Measurements from ENCODE around the gene GTF3C2.

- TF ChIP-seq MYNN (tag by site-specific recombination; IDR thresholded peaks at IDR 0.05; ENCODE audit: borderline replicate concordance) (no peak), ZNF223 (tag by site-specific recombination; IDR thresholded peaks at IDR 0.05) (no peak), SALL2 (tag by site-specific recombination; IDR thresholded peaks at IDR 0.05; ENCODE audit: borderline replicate concordance) (no peak), ZNF202 (tag by site-specific recombination; IDR thresholded peaks at IDR 0.05; ENCODE audit: borderline replicate concordance) (no peak), CTCF (tag by site-specific recombination; IDR thresholded peaks at IDR 0.05) (no peak)
Measured at GRCh38 chr2:27393225-27393624, 36.7 kb upstream of the GTF3C2 start.
